HCT116 (cell line): ENCODE data around the gene NETO1. TPM values are rescaled to one million over a fixed set of nuclear protein-coding genes. Genes with fewer than 3 reads are reported as not detected.

ENCODE experiments used
- ATAC-seq: fragments of 200-7000 bp; cut with Tn5 transposase; 2 replicates; pipeline ENCODE4 v1.9.1; 2020; ENCODE audit warnings: mild to moderate bottlenecking, moderate library complexity
- BruUV-seq: library from RNA; stranded (reverse); fragments of 400-500 nt; replicated peaks from 2 replicates; lab custom pipeline; 2021; lab: Mats Ljungman, UMichigan
- CTCF ChIA-PET: fragments of 300-600 bp; sonication (Branson Sonifier 250); formaldehyde crosslinking; loops from one replicate; lab custom pipeline; 2021; ENCODE audit warnings: antibody characterized with exemption; lab: Charles Lee
- POLR2A ChIA-PET: fragments of 300-600, 350-600 bp; sonication (Branson Sonifier 250); formaldehyde crosslinking; loops from one replicate; lab custom pipeline; 2021; ENCODE audit warnings: antibody characterized with exemption; lab: Charles Lee
- RAD21 ChIA-PET, 2 experiments: fragments of 300-600 bp; sonication (Branson Sonifier 250); formaldehyde crosslinking; loops; one replicate each; lab custom pipeline; 2023; ENCODE audit warnings: low total read pairs in 2 of 2; ENCODE audit not compliant: uncharacterized antibody in 2 of 2, unreplicated experiment in 2 of 2, low non-redundant PET in 1 of 2; lab: Charles Lee
- DNase-seq: peaks from one replicate; pipeline ENCODE4 v3.0.0-alpha.2; 2010; ENCODE audit warnings: low read depth, low spot score
- H2AFZ ChIP-seq: fragments of 200-600 bp; shearing (Covaris generic), sonication (generic); 2 replicates; pipeline ENCODE4 v1.6.1; 2017; ENCODE audit warnings: low read depth, mixed run types, mixed read lengths, antibody characterized with exemption, low read length; ENCODE audit not compliant: poor library complexity, severe bottlenecking
- H3K27ac ChIP-seq: 2 replicates; pipeline ENCODE4 v1.5.1; 2012; ENCODE audit warnings: low read depth, low read length
- H3K27me3 ChIP-seq: fragments of 200-600 bp; sonication (generic); 2 replicates; pipeline ENCODE4 v1.6.1; 2016; ENCODE audit warnings: mixed run types, low read length, mixed read lengths; ENCODE audit not compliant: insufficient read depth
- H3K36me3 ChIP-seq, 2 experiments: fragments of 200-500 bp in 1 of 2; fragments of 200-600 bp in 1 of 2; sonication (Bioruptor generic) in 1 of 2; sonication (generic) in 1 of 2; 2 replicates each; pipeline versions ENCODE4 v1.5.1 to v1.6.1; 2014 to 2016; ENCODE audit warnings: low read length in 2 of 2, inconsistent platforms in 1 of 2, mixed read lengths in 1 of 2, mixed run types in 1 of 2; ENCODE audit not compliant: insufficient read depth in 2 of 2, control insufficient read depth in 1 of 2
- H3K4me1 ChIP-seq, 2 experiments: fragments of 200-600 bp in 1 of 2; sonication (generic) in 1 of 2; 2 replicates each; pipeline versions ENCODE4 v1.5.1 to v1.6.1; 2012 to 2017; ENCODE audit warnings: low read length in 2 of 2, inconsistent platforms in 1 of 2, mild to moderate bottlenecking in 1 of 2, mixed read lengths in 1 of 2, mixed run types in 1 of 2, moderate library complexity in 1 of 2; ENCODE audit not compliant: insufficient read depth in 2 of 2, control insufficient read depth in 1 of 2
- H3K4me2 ChIP-seq: fragments of 200-600 bp; sonication (generic); 2 replicates; pipeline ENCODE4 v1.6.1; 2017; ENCODE audit warnings: mixed run types, low read length, mixed read lengths
- H3K4me3 ChIP-seq, 2 experiments: fragments of 200-600 bp in 1 of 2; sonication (generic) in 1 of 2; replicated peaks in 1 of 2; 2 replicates each; pipeline ENCODE4 v1.5.1; 2011 to 2016; ENCODE audit warnings: low read length in 2 of 2, control low read depth in 1 of 2, low read depth in 1 of 2, mild to moderate bottlenecking in 1 of 2, mixed read lengths in 1 of 2, mixed run types in 1 of 2
- H3K79me2 ChIP-seq: fragments of 200-600 bp; sonication (generic); 2 replicates; pipeline ENCODE4 v1.6.1; 2017; ENCODE audit warnings: mild to moderate bottlenecking, mixed run types, low read length, moderate library complexity, mixed read lengths; ENCODE audit not compliant: insufficient read depth
- H3K9ac ChIP-seq: fragments of 200-600 bp; sonication (generic); 2 replicates; pipeline ENCODE4 v1.6.1; 2016; ENCODE audit warnings: low read length, mixed read lengths
- H3K9me2 ChIP-seq: fragments of 200-600 bp; sonication (generic), shearing (Covaris generic); 2 replicates; pipeline ENCODE4 v1.6.1; 2017; ENCODE audit warnings: mixed run types, mild to moderate bottlenecking, moderate library complexity; ENCODE audit not compliant: insufficient read depth
- H3K9me3 ChIP-seq, 2 experiments: fragments of 200-500 bp in 1 of 2; fragments of 200-600 bp in 1 of 2; sonication (Bioruptor generic) in 1 of 2; sonication (generic) in 1 of 2; 2 replicates each; pipeline ENCODE4 v1.6.1; 2014 to 2017; ENCODE audit warnings: low read length in 2 of 2, mixed read lengths in 2 of 2, inconsistent platforms in 1 of 2, low read depth in 1 of 2, mild to moderate bottlenecking in 1 of 2, mixed run types in 1 of 2, moderate library complexity in 1 of 2; ENCODE audit not compliant: control insufficient read depth in 1 of 2, insufficient read depth in 1 of 2
- H4K20me1 ChIP-seq: fragments of 200-600 bp; sonication (generic), shearing (Covaris generic); 2 replicates; pipeline ENCODE4 v1.6.1; 2017; ENCODE audit warnings: mixed run types, mild to moderate bottlenecking, moderate library complexity; ENCODE audit not compliant: insufficient read depth
- CEBPB ChIP-seq: IDR thresholded peaks from 2 replicates; pipeline ENCODE4 v1.6.1; 2012; ENCODE audit warnings: low read depth
- EGR1 ChIP-seq: IDR thresholded peaks from 2 replicates; pipeline ENCODE4 v1.6.1; 2012; ENCODE audit warnings: low read depth
- ELF1 ChIP-seq: IDR thresholded peaks from 2 replicates; pipeline ENCODE4 v1.6.1; 2012; ENCODE audit warnings: low read depth, borderline replicate concordance
- EZH2 ChIP-seq: fragments of 200-600 bp; sonication (generic); IDR thresholded peaks from 2 replicates; pipeline ENCODE4 v1.6.1; 2017; ENCODE audit warnings: antibody characterized with exemption, mixed run types
- EZH2phosphoT487 ChIP-seq: fragments of 200-600 bp; IDR thresholded peaks from 2 replicates; pipeline ENCODE4 v1.6.1; 2018; ENCODE audit warnings: antibody characterized with exemption, borderline replicate concordance
- FOSL1 ChIP-seq: IDR thresholded peaks from 2 replicates; pipeline ENCODE4 v1.6.1; 2012; ENCODE audit warnings: low read depth
- POLR2AphosphoS5 ChIP-seq: IDR thresholded peaks from 2 replicates; pipeline ENCODE4 v1.6.1; 2011; ENCODE audit warnings: mild to moderate bottlenecking, low read depth, low read length, moderate library complexity
- RAD21 ChIP-seq: IDR thresholded peaks from 2 replicates; pipeline ENCODE4 v1.6.1; 2012; ENCODE audit warnings: low read depth, mild to moderate bottlenecking
- SIN3A ChIP-seq: IDR thresholded peaks from 2 replicates; pipeline ENCODE4 v1.6.1; 2012; ENCODE audit warnings: low read depth
- SP1 ChIP-seq: IDR thresholded peaks from 2 replicates; pipeline ENCODE4 v1.6.1; 2012; ENCODE audit warnings: low read depth
- SRF ChIP-seq: IDR thresholded peaks from 2 replicates; pipeline ENCODE4 v1.6.1; 2012; ENCODE audit warnings: low read depth
- TCF7L2 ChIP-seq: IDR thresholded peaks from 2 replicates; pipeline ENCODE4 v1.7.0; 2011; ENCODE audit warnings: borderline replicate concordance, inconsistent platforms; ENCODE audit not compliant: insufficient read depth, insufficient read length; ENCODE audit errors: extremely low read depth
- intact Hi-C: fragments of 100-400 bp; cut with micrococcal nuclease; formaldehyde crosslinking; loops from 2 replicates; pipeline ENCODE4 v1.10.0; 2022
- total RNA-seq: library from RNA; stranded (reverse); gene quantifications from one replicate; pipeline ENCODE4 v1.2.1, GENCODE V29; 2021; ENCODE audit not compliant: unreplicated experiment
- TF ChIP-seq, protein P1 (sequence below): IDR thresholded peaks from 2 replicates; pipeline ENCODE4 v1.6.1; 2011; ENCODE audit warnings: mild to moderate bottlenecking, low read length, moderate library complexity; ENCODE audit not compliant: insufficient replicate concordance; ENCODE audit errors: extremely low read depth
- TF ChIP-seq, protein P2 (sequence below): IDR thresholded peaks from 2 replicates; pipeline ENCODE4 v1.6.1; 2012

NETO1 gene
- total RNA-seq, 1 experiment from 2014 or later: not detected

DNA sequence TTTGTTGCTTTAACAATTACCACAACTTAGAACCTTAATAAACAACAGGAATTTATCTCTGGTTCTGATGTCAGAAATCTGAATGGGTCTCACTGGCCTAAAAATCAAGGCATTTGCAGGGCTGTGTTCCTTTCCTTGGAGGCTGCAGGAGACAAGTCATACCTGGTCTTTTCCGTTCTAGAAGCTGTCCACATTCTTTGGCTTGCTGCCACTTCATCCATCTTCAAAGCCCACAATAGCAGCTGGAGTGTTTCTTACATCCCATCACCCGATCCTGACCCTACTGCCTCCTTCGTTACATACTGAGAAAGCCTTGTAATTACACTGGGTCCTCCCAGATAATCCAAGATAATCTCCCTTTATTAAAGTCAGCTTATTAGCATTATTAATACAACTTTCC lies 18.1 kb downstream of the NETO1 start:
- DNase-seq: no peak

More for the DNA sequence above, 18.1 kb downstream of the NETO1 start:
- Histone ChIP-seq H4K20me1 (no peaks in the 10 kb centered on the region), H3K27ac (no peak overlapping the region), H3K4me1 (no peaks in the 10 kb centered on the region), H3K9ac (no peak overlapping the region), H3K27me3 (no peaks in the 10 kb centered on the region), H2AFZ (no peak overlapping the region), H3K4me2 (no peak overlapping the region), H3K9me2 (no peaks in the 10 kb centered on the region), H3K79me2 (no peaks in the 10 kb centered on the region), H3K4me3 (no peak overlapping the region), H3K36me3 (no peaks in the 10 kb centered on the region), H3K9me3 (peaks cover 8 to 23% of the 10 kb centered on the region in 2 experiments; a peak in 2 of 4 replicates)
- intact Hi-C loops: no loop called here
- no peak for ATAC-seq
- no TSS peak for BruUV-seq
- TF ChIP-seq, protein P1, sequence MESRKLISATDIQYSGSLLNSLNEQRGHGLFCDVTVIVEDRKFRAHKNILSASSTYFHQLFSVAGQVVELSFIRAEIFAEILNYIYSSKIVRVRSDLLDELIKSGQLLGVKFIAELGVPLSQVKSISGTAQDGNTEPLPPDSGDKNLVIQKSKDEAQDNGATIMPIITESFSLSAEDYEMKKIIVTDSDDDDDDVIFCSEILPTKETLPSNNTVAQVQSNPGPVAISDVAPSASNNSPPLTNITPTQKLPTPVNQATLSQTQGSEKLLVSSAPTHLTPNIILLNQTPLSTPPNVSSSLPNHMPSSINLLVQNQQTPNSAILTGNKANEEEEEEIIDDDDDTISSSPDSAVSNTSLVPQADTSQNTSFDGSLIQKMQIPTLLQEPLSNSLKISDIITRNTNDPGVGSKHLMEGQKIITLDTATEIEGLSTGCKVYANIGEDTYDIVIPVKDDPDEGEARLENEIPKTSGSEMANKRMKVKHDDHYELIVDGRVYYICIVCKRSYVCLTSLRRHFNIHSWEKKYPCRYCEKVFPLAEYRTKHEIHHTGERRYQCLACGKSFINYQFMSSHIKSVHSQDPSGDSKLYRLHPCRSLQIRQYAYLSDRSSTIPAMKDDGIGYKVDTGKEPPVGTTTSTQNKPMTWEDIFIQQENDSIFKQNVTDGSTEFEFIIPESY: no peak
- no peak for TF ChIP-seq EZH2phosphoT487
- no peak for TF ChIP-seq SIN3A
- TF ChIP-seq FOSL1: no peak
- TF ChIP-seq ELF1: no peak
- no peak for TF ChIP-seq SP1
- TF ChIP-seq CEBPB: no peak
- no peak for TF ChIP-seq SRF
- no peak for TF ChIP-seq EZH2
- TF ChIP-seq POLR2AphosphoS5: no peak
- TF ChIP-seq EGR1: no peak
- no peak for TF ChIP-seq RAD21
- TF ChIP-seq TCF7L2: no peak
- TF ChIP-seq, protein P2, sequence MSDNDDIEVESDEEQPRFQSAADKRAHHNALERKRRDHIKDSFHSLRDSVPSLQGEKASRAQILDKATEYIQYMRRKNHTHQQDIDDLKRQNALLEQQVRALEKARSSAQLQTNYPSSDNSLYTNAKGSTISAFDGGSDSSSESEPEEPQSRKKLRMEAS: no peak
- ChIA-PET RAD21 (no interaction called here), POLR2A (no interaction called here), CTCF (no interaction called here)
